Thoracic aorta (tissue), 2 donors: ENCODE measurements around the gene MLLT1. TPM values are rescaled to one million over a fixed set of nuclear protein-coding genes. Genes with fewer than 3 reads are reported as not detected.
A peak's percentile ranks its signal among the peaks of the same experiment; 100 is the strongest.

Experiments used
- ATAC-seq: fragments of 150-250 bp; one replicate; pipeline ENCODE4 v1.8.0; 2017; ENCODE audit warnings: low read depth; ENCODE audit not compliant: insufficient number of reproducible peaks, low FRiP score
- DNase-seq: peaks from one replicate; pipeline ENCODE4 v3.0.0-alpha.2; 2020; ENCODE audit warnings: low spot score
- H3K27ac ChIP-seq, 2 donors: fragments of 200-600 bp; sonication (generic); 1 replicate in 1 of 2; 2 replicates in 1 of 2; pipeline ENCODE4 v1.5.1; 2016; ENCODE audit warnings: mild to moderate bottlenecking in 2 of 2, moderate library complexity in 2 of 2
- H3K27me3 ChIP-seq: fragments of 200-600 bp; sonication (generic); replicated peaks from 2 replicates; pipeline ENCODE4 v1.6.0; 2016; ENCODE audit warnings: mild to moderate bottlenecking; ENCODE audit not compliant: insufficient read depth
- H3K36me3 ChIP-seq: fragments of 200-600 bp; sonication (generic); one replicate; pipeline ENCODE4 v1.5.1; 2016
- H3K4me1 ChIP-seq, 2 donors: fragments of 200-600 bp; sonication (generic); 1 replicate in 1 of 2; 2 replicates in 1 of 2; pipeline versions ENCODE4 v1.5.1 to v1.6.0; 2016; ENCODE audit warnings: low read depth in 2 of 2, mild to moderate bottlenecking in 1 of 2; ENCODE audit not compliant: control insufficient read depth in 1 of 2
- H3K4me3 ChIP-seq: fragments of 200-600 bp; sonication (generic); 2 replicates; pipeline ENCODE4 v1.5.1; 2016; ENCODE audit warnings: mild to moderate bottlenecking
- H3K9me3 ChIP-seq: fragments of 200-600 bp; sonication (generic); 2 replicates; pipeline ENCODE4 v1.5.1; 2016
- total RNA-seq, 2 donors: library from RNA; depleted of rRNA; stranded (reverse); fragments of >200 nt; gene quantifications; one replicate each; pipeline versions ENCODE4 v1.1.0 to v1.2.3, GENCODE V29; 2016
- TF ChIP-seq, protein P1 (sequence below): fragments of 200-600 bp; sonication (generic); IDR thresholded peaks from one replicate; pipeline ENCODE4 v1.5.1; 2019; ENCODE audit warnings: antibody characterized with exemption

The MLLT1 gene
- total RNA-seq, 2 donors from 2014 or later = 23.0 to 31.4 TPM

DNA sequence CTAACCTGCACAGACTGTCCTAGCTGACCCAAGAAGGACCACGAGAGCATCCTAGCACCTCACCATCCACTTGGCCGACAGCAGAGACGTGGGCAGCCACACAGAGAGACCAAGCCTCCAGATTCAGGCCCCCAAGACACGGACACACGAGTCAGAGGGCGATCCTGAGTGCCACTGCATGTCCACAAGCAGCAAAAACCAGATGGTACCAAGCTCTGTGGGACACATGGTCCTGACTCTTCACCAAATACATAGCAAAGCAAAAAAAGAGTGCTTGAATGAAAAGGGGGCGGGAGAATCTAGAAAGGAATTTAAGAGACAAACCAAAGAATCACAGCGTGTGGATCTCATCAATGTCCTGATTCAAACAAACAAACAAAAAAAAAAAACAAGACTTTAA is 45.2 kb downstream of the MLLT1 start:
- DNase-seq (no peak), ATAC-seq (no peak)
- TF ChIP-seq, protein P1, sequence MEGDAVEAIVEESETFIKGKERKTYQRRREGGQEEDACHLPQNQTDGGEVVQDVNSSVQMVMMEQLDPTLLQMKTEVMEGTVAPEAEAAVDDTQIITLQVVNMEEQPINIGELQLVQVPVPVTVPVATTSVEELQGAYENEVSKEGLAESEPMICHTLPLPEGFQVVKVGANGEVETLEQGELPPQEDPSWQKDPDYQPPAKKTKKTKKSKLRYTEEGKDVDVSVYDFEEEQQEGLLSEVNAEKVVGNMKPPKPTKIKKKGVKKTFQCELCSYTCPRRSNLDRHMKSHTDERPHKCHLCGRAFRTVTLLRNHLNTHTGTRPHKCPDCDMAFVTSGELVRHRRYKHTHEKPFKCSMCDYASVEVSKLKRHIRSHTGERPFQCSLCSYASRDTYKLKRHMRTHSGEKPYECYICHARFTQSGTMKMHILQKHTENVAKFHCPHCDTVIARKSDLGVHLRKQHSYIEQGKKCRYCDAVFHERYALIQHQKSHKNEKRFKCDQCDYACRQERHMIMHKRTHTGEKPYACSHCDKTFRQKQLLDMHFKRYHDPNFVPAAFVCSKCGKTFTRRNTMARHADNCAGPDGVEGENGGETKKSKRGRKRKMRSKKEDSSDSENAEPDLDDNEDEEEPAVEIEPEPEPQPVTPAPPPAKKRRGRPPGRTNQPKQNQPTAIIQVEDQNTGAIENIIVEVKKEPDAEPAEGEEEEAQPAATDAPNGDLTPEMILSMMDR = no peak
- no peaks in the 10 kb centered on the region for H3K9me3 ChIP-seq
- no peak overlapping the region for H3K4me3 ChIP-seq
- peaks cover 36 to 58% of the 10 kb centered on the region in 2 donors for H3K4me1 ChIP-seq
- no peak overlapping the region for H3K27ac ChIP-seq
- H3K27me3 ChIP-seq = no peaks in the 10 kb centered on the region
- peaks cover 8% of the 10 kb centered on the region for H3K36me3 ChIP-seq

DNA sequence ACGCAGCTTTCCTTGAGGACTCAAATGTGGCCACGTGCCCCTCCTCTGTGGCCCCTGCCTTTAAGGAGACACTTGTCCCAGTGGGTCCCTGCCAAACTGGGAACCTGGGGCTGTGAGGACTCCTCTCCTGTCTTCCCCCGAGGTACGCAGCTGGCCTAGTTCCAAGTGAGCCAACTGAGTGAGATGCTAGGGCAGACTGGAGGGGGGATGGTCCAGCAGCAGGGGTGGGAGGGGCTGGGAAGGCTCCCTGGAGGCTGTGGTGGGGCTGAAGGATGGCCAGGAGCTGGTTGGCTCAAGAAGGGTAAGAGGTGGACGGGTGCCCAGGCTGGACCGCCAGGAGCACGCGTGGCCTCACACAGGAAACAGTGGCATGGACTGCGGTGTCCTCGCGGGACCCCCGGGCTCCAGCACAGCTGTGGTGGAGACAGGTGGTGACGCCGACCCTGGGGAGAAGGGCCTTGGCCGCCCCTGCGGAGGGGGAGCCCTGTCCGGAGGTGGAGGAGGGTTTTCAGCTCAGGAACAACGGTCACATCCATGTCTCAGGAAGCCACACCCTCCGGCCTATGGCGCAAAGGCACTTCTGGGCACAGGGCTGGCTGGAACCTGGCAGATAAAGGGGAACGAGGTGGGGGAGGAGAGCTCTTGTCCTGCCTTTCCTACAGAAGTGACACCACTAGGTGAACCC is 45.8 kb downstream of the MLLT1 start:
- TF ChIP-seq, protein P1 = no peak
- H3K27ac ChIP-seq = no peak overlapping the region
- H3K9me3 ChIP-seq = no peaks in the 10 kb centered on the region
- H3K27me3 ChIP-seq = no peaks in the 10 kb centered on the region
- no peak for ATAC-seq
- peaks cover 36 to 53% of the 10 kb centered on the region in 2 donors for H3K4me1 ChIP-seq
- peaks cover 8% of the 10 kb centered on the region for H3K36me3 ChIP-seq
- DNase-seq = no peak
- H3K4me3 ChIP-seq = peak overlapping the region; percentile 34

DNA sequence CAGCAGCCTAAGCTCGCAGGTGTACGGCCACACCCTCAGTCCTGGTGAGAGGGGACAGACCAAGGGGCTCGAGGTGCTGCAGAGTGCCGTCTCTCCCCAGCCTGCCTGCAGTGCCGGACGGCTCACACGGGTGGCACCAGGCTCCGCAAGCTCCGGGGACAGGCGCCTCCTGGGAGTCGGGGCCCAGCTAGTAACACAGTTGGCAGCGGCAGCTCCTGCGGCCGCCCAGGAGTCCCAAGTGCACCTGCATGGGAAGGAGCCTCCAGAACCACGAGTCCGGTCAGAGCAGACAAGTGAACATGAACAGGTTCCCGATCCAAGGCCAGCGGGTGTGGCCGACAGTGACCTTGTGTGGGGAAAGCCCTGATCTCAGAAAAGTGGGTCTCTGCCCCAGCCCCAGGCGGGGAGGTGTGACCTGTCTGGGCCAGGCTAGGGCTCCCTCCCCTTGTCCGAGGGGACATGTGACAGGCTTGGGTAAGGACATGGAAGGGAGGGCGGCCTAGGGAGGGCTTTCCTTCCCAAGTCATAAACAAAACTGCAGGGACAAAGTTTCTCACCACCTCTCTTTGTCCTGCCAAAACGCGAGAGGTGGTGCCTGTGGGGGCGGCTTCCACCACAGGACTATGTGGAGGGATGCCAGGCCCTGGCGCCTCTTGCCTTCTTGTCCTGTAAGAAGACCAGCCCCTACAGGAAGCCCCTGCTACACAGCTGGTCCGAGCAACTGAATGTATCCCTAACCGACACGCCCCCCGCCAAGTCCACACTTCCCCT is 46.5 kb downstream of the MLLT1 start:
- Histone ChIP-seq H3K27me3 (no peaks in the 10 kb centered on the region), H3K4me3 (peak overlapping the region; percentile 34), H3K4me1 (peaks cover 29 to 45% of the 10 kb centered on the region in 2 donors), H3K9me3 (no peaks in the 10 kb centered on the region), H3K27ac (no peak overlapping the region), H3K36me3 (peaks cover 8% of the 10 kb centered on the region)
- ATAC-seq (no peak), DNase-seq (peak; percentile 50)
- TF ChIP-seq, protein P1 = no peak

DNA sequence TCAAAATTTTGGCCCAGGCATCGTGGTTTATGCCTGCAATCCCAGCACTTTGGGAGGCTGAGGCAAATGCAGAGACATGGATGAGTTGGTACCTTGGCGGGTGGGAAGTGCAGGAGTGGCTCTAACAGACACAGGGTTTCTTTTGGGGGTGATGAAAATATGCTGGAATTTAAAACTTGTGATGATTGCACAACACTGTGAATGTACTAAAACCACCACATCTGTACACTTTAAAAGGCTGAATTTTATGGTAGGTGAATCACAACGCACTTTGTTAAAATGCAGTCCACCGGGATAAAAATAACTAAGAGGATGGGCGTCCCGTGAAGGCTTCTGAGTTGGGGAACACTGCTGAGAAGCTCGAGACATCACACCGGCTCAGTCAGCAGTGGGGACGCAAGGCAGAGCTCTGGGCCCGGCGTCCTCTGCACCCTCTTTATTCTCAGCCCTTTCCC is 47.1 kb downstream of the MLLT1 start:
- no peak overlapping the region for H3K27ac ChIP-seq
- no peaks in the 10 kb centered on the region for H3K9me3 ChIP-seq
- H3K4me1 ChIP-seq = peaks cover 23 to 39% of the 10 kb centered on the region in 2 donors
- H3K36me3 ChIP-seq = peaks cover 8% of the 10 kb centered on the region
- ATAC-seq (no peak), DNase-seq (no peak)
- no peaks in the 10 kb centered on the region for H3K27me3 ChIP-seq
- H3K4me3 ChIP-seq = no peak overlapping the region
- TF ChIP-seq, protein P1 = no peak

DNA sequence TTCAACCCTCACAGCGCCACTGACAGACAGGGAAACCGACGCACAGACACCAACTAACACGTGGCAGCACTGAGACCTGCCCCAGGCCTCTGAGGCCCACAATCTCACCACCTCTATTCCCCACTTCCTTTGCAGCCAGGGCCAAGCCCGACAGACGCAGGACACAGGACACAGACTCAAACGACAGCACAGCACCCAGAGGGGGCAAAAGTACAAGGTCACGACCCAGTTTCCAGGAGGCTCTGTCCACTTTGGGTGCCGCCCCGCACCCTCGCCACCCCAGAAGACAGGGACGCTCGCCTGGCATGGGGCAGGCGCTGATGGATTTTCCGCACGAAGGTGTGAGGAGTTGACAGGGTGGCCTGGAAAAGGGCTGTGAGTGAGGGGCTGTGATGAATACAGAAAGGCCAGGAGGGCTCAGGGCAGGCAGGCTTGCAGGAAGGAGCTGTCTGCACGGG is 48.8 kb downstream of the MLLT1 start:
- TF ChIP-seq, protein P1 = no peak
- Histone ChIP-seq H3K9me3 (no peaks in the 10 kb centered on the region), H3K27me3 (no peaks in the 10 kb centered on the region), H3K27ac (no peak overlapping the region), H3K36me3 (peaks cover 15% of the 10 kb centered on the region), H3K4me3 (no peak overlapping the region), H3K4me1 (peaks cover 18 to 25% of the 10 kb centered on the region in 2 donors)
- ATAC-seq (no peak), DNase-seq (no peak)
